HG03460 (cell line): ENCODE measurements around the gene SMYD2.

Experiments
- ATAC-seq: cut with Tn5 transposase; IDR thresholded peaks from one replicate; pipeline ENCODE4 v1.9.1; 2021; ENCODE audit not compliant: unreplicated experiment

Gene SMYD2, protein sequence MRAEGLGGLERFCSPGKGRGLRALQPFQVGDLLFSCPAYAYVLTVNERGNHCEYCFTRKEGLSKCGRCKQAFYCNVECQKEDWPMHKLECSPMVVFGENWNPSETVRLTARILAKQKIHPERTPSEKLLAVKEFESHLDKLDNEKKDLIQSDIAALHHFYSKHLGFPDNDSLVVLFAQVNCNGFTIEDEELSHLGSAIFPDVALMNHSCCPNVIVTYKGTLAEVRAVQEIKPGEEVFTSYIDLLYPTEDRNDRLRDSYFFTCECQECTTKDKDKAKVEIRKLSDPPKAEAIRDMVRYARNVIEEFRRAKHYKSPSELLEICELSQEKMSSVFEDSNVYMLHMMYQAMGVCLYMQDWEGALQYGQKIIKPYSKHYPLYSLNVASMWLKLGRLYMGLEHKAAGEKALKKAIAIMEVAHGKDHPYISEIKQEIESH

DNA sequence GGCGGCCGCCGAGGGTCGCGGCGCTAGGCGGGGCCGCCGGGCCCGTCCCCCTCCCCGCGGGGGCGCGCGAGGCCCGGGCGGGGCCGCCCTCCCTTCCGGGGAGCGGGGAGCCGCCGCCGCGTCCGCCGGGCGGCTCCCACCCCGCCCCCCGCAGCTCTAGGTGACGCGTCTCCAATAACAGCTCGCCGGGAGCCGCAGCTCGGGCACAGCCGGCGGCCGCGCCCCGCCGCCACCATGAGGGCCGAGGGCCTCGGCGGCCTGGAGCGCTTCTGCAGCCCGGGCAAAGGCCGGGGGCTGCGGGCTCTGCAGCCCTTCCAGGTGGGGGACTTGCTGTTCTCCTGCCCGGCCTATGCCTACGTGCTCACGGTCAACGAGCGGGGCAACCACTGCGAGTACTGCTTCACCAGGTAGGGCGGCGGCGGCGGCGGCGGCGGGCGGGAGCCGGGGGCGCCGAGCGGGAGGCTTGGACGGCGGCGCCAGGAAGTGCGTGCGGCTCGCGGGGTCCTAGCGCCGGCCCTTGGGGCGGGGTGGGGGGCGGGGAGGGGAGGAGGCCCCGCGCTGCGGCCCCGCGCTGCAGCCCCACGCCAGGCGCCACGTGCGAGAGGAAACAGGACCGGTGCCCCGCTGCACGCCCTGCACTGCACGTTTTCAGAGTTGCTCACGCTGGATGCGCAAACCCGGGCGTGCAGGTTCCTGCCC, at the start of gene SMYD2:
Gene SMYD2, plus strand, starts transcription at position 139 of the 699 bp plus-strand sequence. Its CDS starts 96 bp downstream, at position 235.
- ATAC-seq, result peak; percentile 72

DNA sequence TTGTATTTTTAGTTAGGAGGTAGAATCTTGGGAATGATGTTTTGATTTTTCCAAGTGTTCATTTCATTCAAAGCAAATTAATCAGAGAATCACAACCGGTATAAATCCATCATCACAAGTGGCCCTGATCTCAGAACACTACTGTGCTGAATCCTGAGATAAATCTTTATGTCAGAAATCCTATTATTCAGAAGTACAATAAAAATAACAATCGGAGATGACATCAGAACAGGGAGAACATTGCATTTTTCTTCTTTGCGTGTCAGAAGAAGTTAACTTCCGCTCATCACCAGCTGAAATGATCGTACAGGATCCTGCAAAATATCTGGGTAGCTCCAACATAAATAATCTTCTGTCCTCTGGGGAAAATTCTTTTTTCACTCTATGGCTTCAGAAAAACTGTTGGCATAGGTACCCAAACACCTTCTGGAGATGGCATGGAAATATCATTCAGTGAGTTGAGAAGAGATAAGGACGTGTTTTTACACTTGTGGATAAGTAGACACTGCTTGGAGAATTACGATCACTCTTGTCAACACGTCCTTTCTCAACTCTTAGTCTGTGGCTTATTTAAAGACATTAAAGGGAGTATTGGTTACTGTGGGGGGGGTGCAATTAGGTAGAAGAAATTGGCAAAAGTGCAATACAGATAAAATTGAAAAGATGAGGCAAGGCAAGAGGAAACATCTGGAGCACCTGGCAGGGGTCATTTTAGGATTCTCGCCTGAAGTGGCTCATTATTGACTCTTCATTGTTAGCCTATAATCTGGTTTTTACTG, 46.9 kb upstream of the SMYD2 start:
- no peak for ATAC-seq

DNA sequence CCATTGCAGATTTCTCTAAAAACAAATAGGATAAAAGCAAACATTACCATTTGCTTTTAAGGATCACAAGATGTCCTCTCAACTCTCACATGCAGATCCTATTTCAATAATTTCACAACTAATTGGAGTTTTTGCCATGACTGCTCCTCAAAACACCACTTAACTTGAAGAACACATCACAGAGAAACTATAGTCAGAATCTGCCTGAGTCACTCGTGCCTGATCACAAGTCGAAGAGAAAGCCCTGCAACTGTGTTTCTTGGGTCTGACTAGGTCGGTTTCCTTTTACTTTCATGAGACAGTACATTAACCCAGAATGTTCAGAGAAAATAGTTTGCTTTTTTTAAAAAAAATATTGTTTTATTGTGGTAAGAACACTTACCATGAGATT, 46.3 kb upstream of the SMYD2 start:
- ATAC-seq, result no peak

DNA sequence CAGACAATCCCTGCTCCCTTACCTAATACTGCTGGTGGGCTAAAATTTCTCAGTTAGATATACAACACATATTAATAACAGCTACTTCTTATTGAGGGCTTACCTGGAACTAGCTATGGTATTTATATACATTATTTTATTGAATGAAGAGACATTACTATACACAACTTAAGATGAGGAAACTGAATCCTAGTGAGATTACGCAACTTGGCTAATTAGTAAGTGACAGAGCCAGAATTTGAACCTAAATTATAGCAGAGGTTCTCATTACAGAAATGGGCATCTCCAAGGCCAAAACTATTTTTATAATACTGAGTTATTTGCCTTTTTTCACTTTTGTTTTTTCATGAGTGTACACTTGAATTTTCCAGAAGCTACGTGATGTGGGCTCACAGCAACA, 44.5 kb upstream of the SMYD2 start:
- ATAC-seq, result no peak

DNA sequence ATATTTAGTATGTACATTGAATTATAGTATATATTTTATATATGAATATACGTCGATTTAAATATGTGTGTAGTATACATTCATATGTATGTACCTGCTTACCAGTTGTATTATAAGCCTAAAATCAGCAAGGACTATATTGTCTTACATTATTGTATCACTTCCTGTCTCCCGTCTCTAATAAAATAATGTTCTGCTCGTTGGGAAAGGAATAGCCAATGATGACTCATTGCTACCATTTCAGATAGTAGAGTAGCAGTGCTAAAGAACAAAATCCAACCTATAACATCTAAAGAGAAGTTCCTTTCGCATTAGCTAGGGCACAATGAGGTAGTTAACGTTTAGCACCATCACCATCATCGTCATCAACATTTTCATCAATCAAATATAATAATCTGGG, 39.9 kb upstream of the SMYD2 start:
- no peak for ATAC-seq

DNA sequence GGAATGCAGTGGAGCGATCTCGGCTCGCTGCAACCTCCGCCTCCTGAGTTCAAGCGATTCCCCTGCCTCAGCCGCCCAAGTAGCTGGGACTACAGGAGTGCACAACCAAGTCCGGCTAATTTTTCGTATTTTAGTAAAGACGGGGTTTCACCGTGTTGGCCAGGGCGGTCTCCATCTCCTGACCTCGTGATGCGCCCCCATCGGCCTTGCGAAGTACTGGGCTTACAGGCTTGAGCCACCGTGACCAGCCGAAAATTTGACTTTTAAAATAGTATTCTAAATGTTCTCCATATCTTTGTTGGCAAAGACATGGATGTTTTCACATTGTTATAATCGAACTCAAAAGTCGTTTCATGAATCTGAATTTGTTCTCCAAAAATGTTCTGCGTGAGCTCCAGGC, 36.7 kb upstream of the SMYD2 start:
- no peak for ATAC-seq

DNA sequence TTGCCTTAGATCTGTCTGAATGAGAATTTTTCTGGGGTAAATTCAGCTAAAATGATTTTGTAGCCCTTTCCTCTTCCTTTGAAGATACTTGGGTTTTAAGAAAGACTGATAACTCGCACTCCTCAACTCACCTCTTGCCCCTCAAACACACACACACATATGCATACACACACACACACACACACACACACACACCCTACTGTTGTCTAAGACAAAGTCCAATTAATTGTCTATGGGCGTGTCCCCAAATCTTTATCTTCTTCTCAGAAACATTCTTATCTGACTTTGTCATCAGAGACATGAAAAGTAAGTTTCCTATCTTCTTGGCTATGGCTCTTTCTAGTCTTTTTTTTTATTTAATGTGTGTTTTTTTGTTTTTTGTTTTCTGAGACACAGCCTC, 36.1 kb upstream of the SMYD2 start:
- no peak for ATAC-seq

DNA sequence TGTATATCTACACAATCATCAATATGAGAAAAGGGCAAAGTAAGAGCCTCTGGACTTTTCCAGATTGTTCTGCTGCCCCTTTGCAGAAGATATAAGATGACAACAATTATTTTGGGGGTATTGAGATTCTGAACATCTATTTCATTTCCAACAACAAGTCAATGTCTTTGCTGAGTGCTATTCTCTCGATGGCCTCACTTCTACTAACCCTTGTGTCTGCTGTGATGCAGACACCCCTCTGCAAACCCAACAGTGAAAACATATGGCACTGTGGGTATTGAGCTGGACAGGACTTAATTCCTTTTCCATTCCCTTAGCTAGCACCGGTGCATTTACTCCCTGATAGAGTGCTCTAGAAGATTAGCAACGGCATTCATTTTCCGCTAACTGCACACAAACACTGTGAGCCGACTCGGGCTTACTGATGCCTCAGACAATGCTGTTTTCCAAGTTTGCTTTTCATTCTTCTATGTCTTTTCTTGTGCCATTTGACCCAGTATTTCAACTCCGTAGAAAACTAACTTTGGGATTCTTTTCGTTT, 33.4 kb upstream of the SMYD2 start:
- ATAC-seq, result no peak

DNA sequence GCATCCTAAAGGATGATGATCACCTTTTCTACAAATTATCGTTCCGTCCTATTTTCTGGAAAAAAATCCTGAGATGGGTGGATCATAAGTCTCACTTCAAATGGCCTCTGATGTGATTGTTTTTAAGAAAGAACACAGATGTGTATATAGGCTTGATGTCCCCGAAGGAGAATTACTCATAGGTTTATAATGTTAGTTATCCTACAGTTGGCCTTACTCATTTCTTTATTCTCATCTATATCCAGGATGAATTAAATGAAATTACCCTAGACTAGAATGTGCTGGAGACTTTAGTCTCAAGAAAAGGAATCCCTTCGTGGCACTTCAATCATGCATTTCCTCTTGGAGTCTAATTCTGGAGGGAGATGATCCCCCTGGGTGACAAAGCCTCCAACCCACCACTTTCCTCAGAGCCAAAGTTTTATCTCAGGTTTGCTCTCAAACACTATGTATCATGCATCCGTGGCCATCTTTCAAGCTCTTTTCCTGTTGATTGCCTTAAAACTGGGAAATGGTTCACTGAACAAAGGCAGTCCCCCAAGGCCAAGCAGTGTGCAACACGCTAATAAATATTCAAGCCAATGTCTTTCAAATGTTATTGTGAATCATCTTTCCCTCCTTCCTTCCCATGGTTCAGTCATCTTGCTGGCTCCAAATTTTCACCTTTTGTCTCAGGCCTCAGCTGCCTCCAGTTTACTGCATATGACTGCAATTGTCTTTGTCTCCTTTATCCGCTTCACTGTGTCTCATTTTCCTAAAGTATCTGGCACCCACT, 32.5 kb upstream of the SMYD2 start:
- no peak for ATAC-seq

DNA sequence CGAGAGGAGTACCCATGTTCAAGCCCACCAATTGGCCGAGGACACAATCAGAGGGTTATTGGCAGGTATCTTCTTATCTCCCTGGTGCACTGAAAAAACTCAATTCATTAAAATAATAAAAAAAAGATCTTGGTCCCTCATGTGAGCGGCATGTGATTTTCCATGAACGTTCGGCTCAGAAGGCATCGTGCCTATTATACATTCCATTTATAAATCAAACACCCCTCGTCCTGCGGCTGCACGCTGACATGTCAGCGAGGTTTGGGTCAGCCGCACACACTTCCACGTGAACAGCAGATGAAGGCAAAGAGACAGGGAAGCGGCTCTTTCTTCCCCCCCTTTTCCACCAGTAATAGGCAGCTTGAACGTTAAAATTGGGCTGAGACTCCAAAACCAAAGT, 31.3 kb upstream of the SMYD2 start:
- no peak for ATAC-seq

DNA sequence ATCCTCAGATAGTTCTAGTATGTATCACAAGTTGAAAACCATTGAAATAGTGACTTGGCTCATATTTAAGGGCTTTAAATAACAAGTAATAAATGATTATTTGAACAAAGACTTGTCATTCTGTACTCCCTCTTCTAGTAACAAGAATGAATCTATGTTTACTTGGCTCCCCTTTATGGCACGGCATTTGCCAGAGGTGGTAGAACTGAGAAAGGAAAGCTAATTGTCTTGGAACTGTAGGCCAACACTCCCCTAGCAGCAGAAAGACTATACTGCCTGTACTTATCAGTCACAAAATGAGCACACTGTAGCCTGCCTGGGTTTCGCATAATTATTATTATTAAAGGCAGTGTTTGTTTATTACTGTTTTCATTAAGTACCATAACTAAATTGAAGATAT, 29.6 kb upstream of the SMYD2 start:
- no peak for ATAC-seq

DNA sequence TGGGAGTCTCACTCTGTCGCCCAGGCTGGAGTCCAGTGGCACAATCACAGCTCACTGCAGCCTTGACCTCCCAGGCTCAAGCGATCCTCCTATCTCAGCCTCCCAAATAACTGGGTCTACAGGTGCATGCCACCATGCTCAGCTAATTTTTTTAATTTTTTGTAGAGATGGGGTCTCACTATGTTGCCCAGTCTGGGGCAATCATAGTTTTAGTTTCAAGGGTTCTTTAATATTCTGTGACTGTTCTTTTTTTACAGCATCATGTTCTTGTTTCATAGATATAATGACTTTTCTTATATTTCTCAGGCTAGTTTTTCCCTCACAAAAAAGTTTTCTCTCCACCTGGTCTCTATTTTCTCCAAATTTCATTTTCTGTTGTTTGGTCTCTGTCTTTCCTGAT, 25.4 kb upstream of the SMYD2 start:
- no peak for ATAC-seq

DNA sequence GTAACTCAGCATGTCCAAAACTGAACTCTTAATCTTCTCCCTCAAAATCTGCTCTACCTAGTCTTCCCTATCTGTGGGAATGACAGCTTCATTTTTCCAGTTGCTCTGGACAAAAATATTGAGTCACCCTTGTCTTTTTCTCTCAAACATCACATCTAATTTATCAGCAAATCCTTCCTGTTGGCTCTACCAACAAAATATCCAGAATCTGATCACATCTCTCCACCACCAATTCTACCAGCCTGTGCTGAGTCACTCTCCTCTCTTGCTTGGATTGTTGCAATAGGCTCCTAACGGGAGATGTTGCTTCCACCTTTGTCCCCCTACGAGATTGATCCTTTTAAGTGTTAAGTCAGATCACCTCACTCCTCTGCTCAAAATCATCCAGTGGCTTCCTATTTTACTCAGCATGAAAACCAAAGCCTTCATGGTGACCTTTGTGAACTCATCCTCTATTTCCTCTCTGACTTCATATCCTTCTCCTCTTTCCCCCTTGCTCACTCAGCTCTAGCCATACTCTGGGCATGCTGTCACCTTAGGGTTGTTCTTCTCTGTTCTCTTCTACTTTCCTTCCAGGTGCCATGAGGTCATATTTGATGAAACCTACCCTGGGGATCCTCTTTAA, 21.5 kb upstream of the SMYD2 start:
- ATAC-seq, result no peak

DNA sequence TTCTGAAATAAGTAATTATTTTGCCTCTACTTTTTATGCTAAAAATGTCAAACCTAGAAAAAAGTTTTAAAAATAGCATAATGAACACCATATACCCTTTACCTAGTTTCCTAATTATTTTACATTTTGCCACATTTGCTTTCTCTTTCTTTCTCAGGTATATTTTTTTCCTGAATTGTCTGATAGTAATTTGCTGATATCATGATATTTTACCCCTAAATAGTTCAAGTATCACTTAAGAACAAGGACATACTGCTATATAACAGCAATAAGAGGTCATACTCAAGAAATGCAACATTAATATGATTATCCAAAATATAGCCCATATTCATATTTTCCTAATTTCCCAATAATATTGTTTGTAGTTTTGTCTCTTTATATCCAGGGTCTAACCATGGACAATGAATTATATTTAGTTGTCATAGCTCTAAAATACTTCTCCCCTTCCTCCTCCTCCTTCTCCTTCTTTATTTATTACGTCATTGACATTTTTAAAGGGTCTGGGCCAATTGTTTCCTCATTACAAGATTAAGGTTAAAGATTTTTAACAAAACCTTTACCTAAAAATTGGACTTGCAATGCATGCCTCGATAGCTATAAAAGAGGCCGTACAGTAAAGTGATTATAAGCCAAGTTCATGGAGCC, 20.3 kb upstream of the SMYD2 start:
- no peak for ATAC-seq

DNA sequence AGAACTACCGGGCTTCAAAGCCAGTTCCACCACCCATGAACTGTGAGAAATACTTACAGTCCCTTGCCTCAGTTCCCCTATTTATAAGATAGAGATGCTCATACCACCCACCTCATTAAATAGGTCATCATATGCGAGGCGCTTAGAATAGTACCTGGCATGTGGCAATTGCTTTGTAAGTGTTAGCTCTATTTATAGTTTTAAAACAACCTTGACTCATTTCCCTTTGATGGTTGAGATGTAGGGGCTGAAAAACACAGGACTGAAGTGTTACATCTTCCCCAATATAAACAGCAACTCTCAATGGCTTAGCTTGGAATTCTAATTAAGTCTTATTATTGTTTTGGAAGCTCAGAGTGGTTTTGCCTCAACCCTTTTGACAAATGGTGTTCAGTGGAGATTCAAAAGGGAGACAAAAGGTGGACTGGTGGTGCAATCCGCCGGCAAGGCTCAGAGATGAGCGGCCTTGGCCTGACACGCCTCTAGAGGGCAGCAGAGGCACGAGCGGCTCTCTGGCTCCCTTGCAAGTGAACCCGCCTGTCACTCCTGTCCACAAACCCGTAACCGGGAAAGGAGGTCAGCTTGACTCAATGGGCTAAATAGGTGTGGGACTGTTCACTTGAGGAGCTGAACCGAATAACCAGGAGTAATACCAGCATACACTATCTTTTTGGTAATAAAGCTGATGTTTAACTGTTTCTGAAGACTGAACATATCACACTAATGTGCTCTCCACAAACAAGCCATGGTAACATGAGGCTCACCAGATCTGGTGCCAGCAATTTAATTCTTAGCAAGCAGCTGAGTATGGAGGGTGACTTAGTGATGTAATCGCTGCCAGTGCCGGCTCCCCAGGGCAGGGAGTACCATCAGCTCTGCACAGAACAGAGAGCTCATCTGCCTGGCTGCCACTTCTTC, 19.5 kb upstream of the SMYD2 start:
- ATAC-seq, result peak; percentile 93

DNA sequence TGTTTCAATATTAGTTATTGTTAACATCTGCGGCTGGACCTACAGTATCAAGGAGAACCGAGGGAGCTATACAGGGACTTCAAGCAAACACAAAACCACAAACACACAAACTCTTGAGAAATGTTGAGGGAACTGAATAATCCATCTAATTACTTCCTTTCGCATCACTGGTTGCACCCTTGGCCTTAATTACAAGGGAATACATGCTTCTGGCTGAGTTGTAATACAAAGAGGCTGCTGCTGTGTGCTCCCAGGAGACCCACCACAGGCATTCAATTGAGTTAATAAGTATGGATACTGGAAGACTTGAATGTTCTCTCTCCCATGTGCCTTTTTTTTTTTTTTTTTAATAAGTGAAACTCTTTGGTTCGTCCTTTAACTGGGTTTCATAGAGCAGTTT, 16.8 kb upstream of the SMYD2 start:
- ATAC-seq, result no peak

DNA sequence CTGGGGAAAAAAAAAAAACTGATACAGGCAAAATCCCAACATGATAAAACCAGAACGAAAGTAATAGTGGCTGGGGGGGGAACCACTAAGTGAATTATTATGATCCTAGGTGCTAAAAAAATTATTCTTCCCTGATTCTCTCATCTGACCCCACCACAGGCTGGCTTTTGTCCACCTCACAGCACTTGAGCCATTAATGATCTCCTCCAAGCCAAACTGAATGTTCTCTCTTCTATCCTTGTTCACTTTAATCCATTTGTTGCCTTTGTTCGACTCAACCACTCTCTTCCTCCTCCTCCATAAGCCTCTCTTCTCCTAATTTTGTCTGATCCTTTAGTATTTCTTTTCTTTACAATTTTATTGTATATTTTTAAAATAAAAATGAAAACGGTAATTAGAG, 16.0 kb upstream of the SMYD2 start:
- ATAC-seq, result no peak

DNA sequence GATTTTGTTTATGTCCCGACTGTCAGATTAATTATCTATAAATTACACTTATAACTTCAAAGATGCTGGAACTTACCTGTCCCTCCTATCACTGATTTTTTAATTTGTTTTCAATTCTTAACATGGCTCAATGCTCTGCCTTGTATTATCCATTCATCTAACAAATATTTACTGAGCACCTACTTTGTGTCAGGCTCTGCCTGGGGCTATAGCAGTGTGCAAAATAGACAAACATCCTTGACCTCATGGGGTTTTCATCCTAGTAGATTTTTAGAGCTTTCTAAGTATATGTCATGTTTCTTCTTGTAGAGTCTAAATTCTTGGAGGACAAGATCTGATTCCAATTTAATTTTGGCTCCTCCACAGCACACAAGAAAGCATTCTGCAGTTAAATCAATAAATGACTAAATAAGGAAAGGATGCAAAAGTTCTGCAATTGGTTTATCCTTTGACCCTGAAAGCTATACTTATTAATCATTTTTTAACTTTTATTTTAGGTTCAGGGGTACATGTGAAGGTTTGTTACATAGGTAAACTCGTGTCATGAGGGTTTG, 10.8 kb upstream of the SMYD2 start:
- ATAC-seq, result no peak
